Hematopoietic multipotent progenitor cell treated with erythropoietin and hydrocortisone succinate and interleukin-3 and kit ligand, for 15 days (in vitro differentiated cells): Measurements from ENCODE around the gene PUM2.
"Not testable (repeated sequence)": the region's sequence is repeated elsewhere in the genome, so short reads cannot be mapped to it uniquely, and the experiment has no call there.

ENCODE experiments used
- DNase-seq: peaks from one replicate; pipeline ENCODE4 v3.0.0-alpha.2; 2015; ENCODE audit warnings: low spot score

PUM2 gene

GRCh38 chr2:20288642-20289340 is 61.9 kb downstream of the PUM2 start:
- DNase-seq: no peak

DNA sequence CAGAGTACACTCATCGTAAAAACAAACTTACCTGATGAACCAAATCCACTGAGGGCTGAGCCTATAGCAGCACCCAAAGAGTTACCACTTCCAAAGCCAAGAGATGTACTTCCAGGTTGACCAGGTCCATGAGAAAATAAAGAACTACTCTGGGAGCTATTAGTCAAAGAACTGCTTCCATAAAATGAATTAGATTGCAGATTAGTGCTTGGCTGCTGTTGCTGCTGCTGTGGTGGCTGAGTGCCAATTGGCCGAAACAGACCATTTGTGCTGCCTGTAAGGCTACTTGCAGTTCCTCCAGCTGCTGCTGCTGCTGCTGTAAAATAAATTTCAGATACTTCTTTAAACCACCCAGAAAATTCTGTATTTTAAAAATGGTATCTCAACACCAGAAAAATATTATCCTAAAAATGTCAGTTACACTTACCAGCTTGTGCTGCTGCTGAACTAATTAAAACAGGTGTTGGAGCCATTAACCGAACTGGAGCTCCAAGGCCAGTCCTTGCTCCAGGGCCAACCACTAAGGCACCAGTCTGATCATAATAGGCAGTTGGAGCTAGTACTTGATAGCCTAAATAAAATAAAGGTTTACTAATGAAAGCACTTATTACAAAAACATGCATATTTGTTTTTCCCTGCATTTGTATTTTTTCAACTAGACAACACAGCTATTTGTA is 67.6 kb downstream of the PUM2 start:
- DNase-seq: no peak

DNA sequence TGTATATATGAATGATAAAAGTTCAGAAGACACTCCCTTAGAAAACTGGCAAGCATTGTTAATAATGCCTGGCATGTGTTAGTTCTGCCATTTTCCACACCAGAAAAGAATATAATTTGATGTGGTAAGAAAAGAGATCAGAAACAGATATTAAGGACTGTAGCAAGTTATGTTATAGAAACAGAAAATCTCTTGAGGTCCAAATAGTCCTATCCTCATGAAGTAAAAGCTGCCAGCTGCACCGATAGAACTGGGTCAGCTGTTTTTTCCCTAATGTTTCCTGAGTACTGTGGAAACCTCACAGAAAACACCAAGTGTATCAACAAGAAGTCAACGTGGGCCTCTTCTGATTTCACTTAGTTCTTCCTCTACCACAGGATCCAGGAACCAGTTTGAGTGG is 68.8 kb downstream of the PUM2 start:
- DNase-seq: no peak

DNA sequence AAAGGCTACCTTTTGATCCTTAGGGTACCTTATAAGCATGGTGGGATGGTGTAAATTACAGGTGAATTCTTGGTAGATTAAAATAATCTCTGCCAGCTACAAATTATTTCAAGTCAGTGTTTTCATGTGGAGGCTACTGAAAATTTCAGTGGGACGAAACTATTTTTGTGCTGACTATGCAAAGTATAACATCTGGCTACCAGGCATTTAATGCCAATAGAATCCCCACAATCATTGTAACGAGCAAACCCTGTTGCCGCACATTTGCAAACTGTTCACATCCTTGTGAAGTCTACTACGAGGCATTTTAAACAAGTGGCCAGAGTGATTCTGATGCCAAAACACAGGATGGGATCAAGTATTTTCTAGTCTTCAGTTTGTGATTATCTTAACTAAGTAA is 77.6 kb downstream of the PUM2 start:
- no peak for DNase-seq

GRCh38 chr2:20268317-20268716 is 82.3 kb downstream of the PUM2 start:
- DNase-seq: not testable (repeated sequence)

GRCh38 chr2:20267529-20267928 is 83.1 kb downstream of the PUM2 start:
- DNase-seq: no peak

DNA sequence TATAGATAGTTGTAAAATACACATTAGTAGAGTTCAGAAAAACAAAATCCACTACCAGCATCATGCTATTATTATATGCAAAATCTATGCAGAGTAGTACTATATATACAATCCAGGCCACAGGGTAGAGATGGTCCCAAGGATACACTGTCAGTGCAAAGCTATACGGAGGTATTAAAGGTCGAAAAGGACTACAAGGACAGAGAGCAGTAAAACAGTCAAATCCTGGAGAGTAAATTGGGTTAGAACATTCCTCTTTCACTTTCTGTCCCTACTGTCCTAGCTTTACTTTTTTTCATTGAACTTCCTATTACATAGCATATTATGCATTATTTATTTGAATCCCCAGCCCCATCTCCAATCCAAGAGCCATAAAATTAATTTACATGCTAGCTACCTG is 86.0 kb downstream of the PUM2 start:
- no peak for DNase-seq

- no peak for DNase-seq
These were observed 93.2 kb downstream of the PUM2 start for GRCh38 chr2:20257411-20257810.

GRCh38 chr2:20254731-20255130 is 95.9 kb downstream of the PUM2 start:
- DNase-seq: no peak

- no peak for DNase-seq
These were observed 100.2 kb downstream of the PUM2 start for GRCh38 chr2:20250436-20250835.

- no peak for DNase-seq
These were observed 101.5 kb downstream of the PUM2 start for GRCh38 chr2:20249170-20249569.

- no peak for DNase-seq
These were observed 103.6 kb downstream of the PUM2 start for GRCh38 chr2:20247084-20247483.

GRCh38 chr2:20243637-20244036 is 107.0 kb downstream of the PUM2 start:
- DNase-seq: not testable (repeated sequence)

DNA sequence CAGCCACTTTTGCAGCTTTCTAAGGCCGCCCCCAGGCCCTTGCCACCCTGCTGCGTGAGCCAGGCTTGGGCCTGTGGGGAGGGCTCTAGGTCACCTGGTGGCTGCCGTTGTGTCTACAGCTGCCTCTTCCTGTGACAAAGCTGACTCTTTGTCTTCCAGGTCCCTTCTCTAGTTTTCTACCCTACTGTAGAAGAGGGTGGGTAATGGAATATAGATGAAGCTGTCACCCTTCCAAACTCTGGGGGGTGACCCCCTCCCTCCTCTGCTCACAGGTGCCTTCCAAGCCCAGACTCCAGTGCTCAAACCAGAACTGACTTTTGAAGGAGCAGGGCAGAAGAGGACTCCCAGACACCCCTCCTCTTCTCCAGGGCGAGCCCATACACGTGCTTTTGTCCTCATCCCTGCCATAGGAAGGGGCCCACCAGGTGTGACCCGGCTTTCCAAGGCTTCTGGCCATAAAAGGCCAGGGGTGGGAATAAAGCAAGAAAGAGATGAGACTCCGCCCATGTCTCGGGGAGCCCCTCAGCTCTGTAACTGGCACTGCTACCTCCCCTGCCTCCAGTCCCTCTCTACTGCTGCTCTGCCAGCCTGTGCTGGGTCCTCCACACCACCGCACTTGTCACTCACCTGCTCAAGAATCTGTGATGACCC is 107.8 kb downstream of the PUM2 start:
- DNase-seq: no peak

- peak; percentile 28 for DNase-seq
These were observed 108.5 kb downstream of the PUM2 start for GRCh38 chr2:20241973-20242726.

DNA sequence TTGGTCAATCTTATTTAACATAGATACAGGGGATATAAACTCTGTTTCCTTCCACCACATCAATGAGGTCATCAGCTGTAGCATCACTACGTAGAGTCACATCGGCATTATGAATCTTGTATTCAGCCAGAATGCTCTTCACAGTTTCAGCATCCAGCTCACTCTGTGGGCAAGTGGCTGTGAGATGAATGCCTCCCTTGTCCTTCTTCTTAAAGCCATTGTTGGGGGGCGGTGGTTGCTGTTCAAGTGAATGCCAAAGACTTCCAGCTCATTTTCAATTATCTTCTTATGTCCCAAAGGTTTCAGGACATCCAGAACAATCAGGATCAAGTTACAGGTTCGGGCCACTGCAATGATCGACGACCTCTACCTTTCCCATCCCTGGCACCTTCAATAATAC is 110.4 kb downstream of the PUM2 start:
- DNase-seq: not testable (repeated sequence)

- no peak for DNase-seq
These were observed 114.1 kb downstream of the PUM2 start for GRCh38 chr2:20236496-20236895.

- no peak for DNase-seq
These were observed 114.9 kb downstream of the PUM2 start for GRCh38 chr2:20235655-20236305.

- not testable (repeated sequence) for DNase-seq
These were observed 116.0 kb downstream of the PUM2 start for GRCh38 chr2:20234597-20234996.

- no peak for DNase-seq
These were observed 117.8 kb downstream of the PUM2 start for GRCh38 chr2:20232837-20233207.

DNA sequence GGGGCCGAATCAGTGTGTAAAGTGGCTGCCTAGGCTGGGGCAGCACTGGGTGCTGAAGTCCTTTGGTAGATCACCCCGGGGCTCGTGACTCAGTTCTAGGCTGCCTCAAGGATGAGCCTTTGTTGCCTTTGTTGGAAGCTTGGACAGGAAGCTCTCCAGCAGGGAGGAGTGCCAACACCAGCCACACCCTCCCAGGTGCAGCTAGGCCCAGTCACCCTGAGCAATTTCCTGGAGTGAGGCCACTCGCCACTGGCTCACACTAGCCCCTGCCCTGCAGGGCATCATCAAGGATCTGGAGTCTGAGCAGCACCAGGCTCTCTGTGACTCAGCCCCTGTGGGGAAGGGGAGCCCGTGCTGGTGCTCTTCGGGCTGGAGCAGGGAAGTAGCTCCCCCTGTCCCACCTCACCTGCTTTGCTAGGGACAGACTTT is 119.0 kb downstream of the PUM2 start:
- no peak for DNase-seq

DNA sequence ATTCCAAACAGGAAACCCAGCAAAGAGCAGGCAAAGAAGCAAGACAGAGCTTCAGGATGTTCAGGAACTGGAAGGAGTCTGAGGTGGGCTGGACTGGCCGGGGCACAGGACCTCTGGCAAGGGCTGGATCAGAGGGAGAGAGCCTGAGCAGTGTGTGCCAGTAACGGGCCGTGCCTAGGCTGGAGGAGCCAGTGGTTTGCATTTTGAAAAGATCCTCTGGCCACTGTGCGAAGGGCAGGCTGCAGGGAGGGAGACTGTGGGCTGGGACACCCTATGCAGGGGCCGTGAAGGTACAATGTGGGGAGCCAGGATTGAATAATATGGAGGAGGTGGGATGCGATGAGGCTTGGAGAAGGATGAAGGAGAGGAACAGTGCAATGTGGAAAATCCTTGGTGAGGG is 119.5 kb downstream of the PUM2 start:
- no peak for DNase-seq
